NCI-H345 (cell line): ENCODE data around the gene HELT.
A peak's percentile ranks its signal among the peaks of the same experiment; 100 is the strongest.
"Not testable (repeated sequence)": the region's sequence is repeated elsewhere in the genome, so short reads cannot be mapped to it uniquely, and the experiment has no call there.

Experiments used
- DNase-seq: peaks from one replicate; lab custom pipeline; 2025; lab: John Stamatoyannopoulos, UW

Gene HELT, protein sequence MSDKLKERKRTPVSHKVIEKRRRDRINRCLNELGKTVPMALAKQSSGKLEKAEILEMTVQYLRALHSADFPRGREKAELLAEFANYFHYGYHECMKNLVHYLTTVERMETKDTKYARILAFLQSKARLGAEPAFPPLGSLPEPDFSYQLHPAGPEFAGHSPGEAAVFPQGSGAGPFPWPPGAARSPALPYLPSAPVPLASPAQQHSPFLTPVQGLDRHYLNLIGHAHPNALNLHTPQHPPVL

DNA sequence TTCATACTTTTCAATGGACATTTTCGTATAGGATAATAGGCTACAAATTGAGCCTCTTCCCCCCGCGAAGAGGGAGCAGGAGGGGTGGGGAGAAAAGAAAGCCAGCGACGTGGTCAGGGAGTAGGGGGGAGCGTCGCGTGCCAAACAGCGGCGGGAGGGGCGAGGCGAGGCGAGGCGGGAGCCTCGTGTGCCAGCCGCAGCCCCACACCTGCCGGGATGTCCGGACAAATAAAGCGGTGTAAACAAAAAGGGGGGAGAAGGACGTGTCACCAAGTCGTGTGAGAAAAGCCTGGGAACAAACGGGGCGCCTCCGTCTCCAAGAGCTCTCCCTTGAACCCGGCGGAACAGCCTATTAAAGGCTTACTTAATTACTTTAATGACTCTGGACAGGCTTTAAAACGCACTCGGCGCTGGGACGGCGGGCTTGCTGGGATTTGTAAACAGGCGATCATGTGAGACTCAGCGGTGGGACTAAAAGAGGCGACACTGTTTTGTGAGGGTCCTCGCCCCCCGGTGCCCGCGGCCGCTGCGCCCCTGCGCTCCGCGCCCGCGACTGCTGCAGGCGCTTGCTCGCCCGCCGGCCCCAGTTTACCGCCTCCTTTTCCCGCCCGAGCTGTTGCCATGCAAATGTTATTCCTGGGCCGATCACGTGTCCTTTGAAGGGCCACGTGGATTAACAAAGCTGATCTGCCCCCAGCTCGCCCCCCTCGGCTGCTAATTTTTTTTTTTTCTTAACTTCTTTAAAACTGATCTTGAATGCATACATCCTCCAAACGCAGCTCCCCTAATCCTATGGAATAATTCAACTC, at the start of gene HELT:
Gene HELT (plus strand): TSS at position 527 of the 809 bp plus-strand sequence. CDS start 439 bp downstream, outside the sequence.
- DNase-seq = no peak

DNA sequence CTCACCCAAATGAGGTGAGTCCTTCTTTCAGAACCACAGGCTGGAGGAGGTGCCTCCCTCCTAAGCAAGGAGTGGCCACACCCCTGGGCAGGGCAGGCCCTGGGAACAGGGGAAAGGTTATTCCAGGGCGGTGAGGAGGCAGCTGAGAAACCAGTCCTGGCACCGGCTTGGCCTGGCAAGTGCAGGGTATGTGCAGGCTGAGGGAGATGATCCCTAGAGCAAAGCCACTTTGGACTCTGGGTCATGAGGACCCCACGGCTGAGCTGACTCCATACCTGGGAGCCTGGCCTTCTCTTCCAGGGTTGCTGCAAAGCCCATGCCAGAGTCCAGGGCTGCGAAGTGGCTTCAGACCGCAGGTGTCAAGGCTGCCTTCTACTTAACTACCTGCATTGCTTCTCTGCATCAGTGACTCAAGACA, 49.5 kb upstream of the HELT start:
- no peak for DNase-seq

DNA sequence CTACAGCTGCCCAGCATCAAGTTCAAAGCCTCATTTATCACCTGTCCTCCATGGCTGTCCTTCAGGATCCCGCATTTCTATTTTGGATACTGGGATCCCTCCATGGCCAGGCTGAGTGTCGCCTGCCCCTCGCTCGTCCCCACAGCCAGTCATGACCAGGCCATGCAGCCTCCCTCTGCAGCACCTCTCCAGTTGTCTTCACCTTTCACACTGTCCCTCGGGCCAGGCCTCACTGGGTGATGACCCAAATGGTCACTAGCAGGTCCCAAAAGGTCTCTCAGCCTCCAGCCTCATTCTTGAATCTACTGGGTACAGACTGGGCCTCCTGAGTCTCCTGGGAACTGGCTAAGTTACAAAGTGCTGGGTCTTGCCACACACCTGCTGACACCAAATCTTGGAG, 48.7 kb upstream of the HELT start:
- DNase-seq = no peak

DNA sequence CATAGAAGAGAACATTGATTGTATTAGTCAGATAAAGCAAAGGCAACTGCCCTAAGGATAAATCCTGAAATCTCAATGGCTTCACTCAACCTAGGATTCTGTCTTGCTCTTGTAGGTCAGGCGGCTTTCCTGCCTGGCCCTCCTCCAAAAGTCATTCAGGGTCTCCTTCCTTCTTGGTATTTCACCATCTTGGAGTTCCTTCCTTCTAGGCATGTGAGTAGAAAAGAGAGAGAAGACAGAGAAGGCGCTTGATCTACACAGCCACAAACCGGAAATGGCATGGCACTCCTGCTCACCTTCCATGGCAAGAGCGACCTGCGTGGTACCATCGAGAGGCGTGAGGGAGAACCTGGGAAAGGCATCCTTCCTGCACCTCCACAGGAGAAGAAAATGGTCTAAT, 45.3 kb upstream of the HELT start:
- no peak for DNase-seq

DNA sequence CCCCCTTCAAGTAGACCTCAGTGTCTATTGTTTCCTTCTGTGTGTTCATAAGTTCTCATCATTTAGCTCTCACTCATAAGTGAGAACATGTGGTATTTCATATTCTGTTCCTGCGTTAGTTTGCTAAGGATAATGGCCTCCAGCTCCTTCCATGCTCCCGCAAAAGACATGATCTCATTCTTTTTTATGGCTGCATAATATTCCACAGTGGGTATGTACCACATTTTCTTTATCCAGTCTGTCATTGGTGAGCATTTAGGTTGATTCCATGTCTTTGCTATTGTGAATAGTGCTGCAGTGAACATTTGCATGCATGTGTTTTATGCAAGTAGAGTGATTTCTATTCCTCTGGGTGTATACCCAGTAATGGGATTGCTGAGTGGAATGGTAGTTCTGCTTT, 41.9 kb upstream of the HELT start:
- not testable (repeated sequence) for DNase-seq

DNA sequence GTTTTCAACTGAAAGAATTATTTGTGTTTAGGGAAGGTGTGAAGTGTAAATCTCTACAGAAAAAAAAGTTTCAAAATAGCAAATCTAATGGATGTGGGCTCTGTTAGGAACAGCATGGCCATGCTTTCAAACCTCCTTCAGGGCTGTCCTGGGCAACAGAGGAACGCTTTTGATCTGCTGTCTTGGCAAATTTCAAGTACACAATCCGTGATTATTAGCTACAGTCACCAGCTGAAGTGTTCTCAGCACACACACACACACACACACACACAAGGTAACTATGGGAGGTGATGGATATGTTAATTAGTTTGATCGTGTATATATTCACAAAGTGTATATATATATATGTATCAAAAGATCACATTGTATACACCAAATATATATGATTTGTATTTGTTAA, 40.5 kb upstream of the HELT start:
- no peak for DNase-seq

DNA sequence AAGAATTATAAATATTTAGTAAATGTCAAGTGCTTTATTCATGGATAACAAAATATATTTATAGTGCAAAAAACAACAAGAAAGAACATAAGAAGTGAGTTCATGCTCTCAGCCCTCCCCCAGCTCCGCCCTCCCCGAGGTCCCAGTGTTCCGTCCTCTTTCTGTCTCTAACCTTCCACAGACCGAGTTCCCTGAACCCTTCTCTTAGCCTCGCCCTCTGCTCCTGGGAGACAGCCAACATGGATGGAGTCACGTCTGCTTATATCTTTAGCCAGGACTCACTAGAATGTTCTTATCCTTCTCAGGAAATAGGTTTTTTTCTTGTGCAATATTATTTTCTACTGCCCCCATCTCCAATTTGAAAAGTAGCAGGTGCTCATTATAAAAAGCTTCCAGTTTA, 40.1 kb upstream of the HELT start:
- DNase-seq = no peak

DNA sequence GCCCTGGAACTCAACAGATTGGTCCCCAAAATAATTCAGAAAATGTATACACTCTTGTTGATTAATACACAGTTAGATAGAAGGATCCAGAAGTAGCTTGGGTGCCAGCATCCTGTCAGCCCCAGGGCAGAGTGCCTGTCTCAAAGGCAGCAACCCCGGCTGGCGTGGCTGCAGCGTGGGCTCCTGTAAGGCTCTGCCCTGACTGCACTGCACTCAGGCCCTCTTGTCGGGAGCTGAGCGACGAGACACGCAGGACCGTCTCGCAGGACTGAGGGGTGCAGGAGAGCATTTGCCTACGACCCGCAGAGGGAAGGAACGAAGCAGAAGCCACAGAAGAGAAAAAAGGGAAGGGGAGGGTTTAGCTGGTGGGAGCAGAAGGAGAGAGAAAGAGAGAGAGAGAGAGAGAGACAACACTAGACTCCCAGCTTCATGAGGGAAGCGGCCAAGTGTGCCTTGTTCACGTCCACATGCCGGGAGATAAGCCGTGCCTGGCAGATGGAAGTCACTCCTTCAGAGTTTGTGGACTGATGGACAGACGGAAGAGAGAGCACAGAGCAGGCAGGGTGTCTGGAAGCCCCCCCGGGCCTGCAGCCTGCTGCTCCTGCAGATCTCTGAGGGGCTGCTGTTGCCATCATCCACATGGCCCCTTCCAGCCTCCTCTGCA, 38.7 kb upstream of the HELT start:
- no peak for DNase-seq

DNA sequence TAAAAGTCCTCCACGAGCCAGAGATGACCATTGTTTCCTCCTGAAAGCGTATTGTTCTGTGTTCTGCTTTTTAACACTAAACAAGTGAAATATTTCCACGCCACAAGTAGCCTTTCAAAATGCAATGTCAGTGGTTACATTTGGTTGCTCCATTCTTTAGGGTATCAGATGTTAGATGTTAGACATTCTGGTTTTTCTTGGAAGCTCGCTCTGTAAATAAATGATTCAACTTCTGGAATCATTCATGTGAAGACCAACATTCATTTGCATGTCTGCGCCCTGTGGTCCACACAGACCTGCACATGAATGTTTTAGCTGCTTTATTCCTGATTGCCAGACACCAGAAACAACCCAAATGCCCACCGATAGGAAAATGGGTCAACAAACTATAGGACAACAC, 38.0 kb upstream of the HELT start:
- no peak for DNase-seq

DNA sequence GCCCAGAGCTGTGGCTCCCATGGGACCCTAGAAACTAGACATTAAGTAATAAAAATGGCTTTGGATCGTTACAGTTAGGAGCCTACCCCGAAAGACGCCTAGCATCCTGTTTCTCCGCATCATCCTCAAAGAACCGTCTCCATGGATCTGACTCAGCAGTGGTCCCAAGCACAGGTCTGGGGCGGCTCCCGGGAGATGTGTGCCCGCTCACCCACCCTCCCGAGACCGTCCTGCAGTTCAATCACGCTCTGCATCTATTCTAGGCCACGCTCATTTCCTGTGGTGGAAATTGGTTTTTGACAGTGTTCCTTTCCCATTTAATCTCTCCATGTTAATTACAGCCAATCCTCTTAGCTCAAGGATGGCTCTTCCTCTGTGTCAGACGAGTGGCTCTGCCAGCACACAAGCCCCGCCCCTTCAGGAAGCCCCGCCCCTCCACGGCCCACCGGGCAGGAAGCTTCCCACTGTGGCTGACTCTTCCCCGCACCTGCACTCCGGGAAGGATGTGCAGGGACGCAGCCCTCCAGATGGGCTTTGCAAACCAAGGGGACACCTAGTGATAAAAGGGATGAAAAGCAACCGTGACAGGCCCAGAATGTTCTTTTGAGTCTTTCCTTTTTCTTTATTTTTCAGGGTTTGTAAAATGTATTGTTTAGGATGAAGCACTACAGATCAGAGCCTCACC, 34.5 kb upstream of the HELT start:
- peak; percentile 81 for DNase-seq

DNA sequence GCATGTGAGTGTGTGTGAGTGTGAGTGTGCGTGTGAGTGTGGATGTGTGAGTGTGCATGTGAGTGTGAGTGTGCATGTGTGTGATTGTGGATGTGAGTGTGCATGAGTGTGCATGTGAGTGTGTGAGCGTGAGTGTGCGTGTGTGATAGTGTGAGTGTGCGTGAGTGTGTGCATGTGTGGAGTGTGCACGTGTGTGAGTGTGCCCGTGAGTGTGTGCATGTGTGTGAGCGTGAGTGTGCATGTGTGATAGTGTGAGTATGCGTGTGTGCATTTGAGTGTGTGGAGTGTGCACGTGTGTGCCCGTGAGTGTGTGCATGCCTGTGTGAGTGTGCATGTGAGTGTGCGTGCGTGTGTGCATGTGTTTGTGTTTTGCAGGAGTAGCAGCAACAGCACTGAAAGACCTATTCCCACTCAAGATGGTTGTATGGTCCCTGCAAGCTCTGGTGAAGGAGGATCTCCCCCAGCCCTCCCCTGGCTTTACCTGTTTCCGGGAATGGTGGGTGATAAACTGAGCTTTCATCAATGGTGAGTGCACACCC, 30.7 kb upstream of the HELT start:
- no peak for DNase-seq

DNA sequence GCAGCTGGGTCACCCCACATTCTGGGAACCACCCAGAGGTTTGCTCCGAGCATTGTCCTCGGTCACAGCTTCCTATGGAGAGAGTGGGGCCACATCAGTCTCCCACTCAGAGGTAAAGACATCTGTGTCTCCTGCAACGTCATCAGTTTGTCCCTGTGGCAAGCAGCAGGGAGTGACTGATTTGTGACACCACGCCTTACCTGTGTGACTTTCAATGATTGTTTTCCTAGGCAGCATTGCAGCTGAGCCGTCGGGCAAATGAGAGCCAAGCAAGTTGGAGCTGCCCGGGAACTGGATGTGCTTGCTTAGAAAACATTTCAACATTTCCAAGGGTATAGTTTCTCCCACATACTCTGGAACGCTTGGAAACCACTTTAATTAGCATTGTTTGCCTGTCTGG, 29.7 kb upstream of the HELT start:
- no peak for DNase-seq

DNA sequence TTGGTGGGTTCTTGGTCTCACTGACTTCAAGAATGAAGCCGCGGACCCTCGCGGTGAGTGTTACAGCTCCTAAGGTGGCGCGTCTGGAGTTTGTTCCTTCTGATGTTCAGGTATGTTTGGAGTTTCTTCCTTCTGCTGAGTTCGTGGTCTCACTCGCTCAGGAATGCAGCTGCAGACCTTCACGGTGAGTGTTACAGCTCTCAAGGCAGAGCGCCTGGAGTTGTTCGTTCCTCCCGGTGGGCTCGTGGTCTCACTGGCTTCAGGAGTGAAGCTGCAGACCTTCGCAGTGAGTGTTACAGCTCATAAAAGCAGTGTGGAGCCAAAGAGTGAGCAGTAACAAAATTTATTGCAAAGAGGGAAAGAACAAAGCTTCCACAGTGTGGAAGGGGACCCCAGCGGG, 29.0 kb upstream of the HELT start:
- DNase-seq = not testable (repeated sequence)

DNA sequence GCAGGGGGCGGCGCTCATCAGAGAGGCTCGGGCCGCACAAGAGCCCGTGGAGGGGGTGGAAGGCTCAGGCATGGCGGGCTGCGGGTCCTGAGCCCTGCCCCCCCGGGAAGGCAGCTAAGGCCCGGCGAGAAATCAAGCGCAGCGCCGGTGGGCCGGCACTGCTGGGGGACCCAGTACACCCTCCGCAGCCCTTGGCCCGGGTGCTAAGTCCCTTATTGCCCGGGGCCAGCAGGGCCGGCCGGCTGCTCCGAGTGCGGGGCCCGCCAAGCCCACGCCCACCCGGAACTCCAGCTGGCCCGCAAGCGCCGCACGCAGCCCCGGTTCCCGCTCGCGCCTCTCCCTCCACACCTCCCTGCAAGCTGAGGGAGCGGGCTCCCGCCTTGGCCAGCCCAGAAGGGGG, 28.2 kb upstream of the HELT start:
- DNase-seq = not testable (repeated sequence)

DNA sequence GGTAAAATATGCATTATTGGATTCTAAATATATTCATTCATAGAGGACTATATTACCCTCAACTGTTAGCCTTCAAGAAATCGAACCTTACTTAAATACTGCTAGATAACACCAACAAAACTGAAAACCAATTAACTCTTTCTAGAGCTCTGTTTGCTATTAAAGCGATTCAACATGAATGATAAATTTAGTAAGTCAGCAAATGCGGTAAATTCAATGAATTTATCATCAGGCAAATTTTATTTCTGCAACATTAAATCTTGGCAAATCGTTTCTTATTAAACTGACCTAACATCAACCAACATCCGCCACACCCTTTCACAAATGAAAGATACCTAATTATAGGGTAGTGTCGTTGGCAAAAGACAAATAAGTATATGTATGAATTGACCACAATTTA, 26.4 kb upstream of the HELT start:
- DNase-seq = no peak

DNA sequence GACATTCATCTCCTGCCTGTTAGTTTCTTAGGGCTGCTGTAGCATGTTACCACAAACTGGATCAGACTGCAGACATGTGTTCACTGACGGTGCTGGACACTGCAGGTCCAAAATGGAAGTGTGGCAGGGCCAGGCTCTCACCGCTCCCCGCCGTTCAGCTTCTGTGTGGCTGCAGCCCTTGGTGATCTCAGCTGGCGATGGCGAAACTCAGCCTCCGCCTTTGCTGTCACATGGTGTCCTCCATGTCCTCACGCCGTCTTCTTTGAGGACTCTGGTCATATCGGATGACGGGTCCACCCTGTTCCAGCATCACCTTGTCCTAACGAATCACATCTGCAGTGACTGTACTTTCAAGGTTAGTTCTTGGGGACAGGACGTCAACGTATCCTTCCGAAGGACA, 25.9 kb upstream of the HELT start:
- no peak for DNase-seq

DNA sequence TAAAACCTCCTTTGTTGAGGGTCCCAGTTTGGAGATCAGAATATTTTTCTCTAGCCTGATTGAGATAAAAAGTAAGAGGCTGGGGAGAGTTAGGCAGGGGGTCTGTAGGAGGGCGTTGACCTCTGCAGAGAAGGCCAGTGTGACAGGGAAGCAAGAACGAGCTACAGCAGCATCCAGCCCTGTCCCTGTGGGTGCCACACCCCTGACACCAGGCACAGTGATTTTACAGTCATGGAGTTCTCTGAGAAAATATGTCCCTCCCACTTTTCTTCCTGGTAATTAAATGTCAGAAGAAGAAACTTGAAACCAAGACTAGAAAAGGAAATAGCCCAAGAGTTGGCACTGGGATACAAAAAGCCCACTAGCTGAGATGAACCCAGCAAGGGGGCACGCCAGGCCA, 25.0 kb upstream of the HELT start:
- DNase-seq = no peak

DNA sequence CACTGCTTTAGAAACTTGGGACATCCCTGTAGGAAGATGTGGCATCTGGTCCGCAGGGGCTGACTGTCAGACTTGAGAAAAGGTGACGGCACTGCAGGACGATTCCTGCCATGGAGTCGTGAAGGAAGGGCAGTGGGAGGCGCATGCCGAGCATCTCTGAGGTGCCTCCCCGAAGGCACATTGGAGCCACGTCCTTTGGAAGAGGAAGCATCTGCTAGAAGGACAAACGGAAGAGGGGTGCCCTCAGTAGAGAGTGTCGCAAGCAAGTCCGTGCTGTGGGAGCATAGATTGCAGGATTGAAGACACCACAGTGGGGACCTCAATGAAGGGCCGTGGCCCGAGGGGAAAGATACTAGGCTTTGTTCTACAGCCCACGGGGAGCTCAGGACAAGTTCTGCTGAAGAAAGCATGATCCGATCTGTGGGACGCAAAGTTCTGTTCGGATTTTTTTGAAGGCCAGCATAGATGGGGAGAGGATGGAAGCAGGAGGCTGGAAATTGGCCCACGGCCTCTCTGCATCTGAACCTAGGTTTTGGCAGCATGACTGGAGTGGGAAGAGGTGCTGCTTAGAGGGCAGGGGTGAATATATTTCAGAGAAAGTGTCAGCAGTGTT, 24.2 kb upstream of the HELT start:
- no peak for DNase-seq

DNA sequence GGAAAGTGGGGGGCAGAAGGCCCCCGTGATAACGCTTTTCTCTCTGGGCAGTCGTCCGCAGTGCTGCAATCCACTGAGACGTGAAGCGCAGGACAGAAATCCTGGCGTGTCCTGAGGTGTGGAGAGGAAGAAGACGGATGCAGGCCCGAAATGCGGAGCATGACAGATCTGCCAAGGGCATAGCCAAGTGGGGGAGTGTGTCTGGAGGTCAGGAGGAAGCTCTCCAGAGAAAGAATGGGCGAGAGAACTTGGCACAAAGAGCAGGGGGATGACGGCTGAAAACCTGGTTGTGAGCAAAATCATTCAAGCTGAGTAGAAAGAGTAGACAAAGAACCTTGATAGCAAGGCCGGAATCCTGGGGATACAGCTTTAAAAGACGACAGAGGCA, 23.7 kb upstream of the HELT start:
- no peak for DNase-seq

DNA sequence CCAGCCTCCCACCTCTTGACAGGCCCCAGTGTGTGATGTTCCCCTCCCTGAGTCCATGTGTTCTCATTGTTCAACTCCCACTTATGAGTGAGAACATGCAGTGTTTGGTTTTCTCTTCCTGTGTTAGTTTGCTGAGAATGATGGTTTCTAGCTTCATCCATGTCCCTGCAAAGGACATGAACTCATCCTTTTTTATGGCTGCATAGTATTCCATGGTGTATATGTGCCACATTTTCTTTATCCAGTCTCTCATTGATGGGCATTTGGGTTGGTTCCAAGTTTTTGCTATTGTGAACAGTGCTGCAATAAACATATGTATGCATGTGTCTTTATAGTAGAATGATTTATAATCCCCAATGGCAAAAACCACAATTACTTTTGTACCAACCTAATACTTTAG, 20.6 kb upstream of the HELT start:
- not testable (repeated sequence) for DNase-seq

DNA sequence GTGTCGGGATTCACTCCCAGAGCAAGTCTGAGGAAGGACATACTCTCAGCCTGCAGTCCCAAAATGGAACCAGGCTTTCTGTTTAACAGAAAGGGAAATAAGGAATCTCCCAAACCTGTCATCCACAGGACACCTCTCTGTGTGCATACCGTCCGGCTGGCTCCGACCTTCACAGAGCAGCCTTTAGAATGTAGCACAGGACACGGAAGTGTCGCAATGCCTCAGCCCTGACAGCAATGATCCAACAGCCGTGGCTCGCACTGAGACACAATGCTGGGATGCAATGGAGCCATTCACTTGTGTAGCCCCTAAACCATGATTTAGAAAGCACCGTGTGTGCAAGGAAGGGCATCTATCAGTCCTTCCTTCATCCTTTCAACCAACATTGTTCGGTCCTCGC, 15.5 kb upstream of the HELT start:
- no peak for DNase-seq
